Pancreas (tissue), 10 donors: ENCODE measurements around the gene BANK1. TPM values are rescaled to one million over a fixed set of nuclear protein-coding genes. Genes with fewer than 3 reads are reported as not detected.

Source experiments
- ATAC-seq, 4 donors: fragments of 200-7000 bp; cut with Tn5 transposase; one replicate each; pipeline versions ENCODE4 v1.8.0 to v1.9.1; 2020; ENCODE audit warnings: mild to moderate bottlenecking in 4 of 4, moderate library complexity in 4 of 4
- DNase-seq, 6 donors: peaks; one replicate each; pipeline ENCODE4 v3.0.0-alpha.2; 2020
- FAIRE-seq: peaks from 2 replicates; lab custom pipeline; 2012; peaks lifted over from hg19 to GRCh38; lab: Jason Lieb, UNC
- H3K27ac ChIP-seq, 4 donors: fragments of 200-600 bp; sonication (generic); 1 replicate in 3 of 4; 2 replicates in 1 of 4; pipeline versions ENCODE4 v1.5.0 to v1.8.0; 2020
- H3K27me3 ChIP-seq, 4 donors: fragments of 200-600 bp; one replicate each; pipeline ENCODE4 v1.8.0; 2021
- H3K36me3 ChIP-seq, 3 donors: fragments of 200-600 bp; sonication (generic) in 1 of 3; one replicate each; pipeline versions ENCODE4 v1.5.0 to v1.8.0; 2020 to 2021
- H3K4me1 ChIP-seq, 3 donors: fragments of 200-600 bp; one replicate each; pipeline ENCODE4 v1.8.0; 2021
- H3K4me3 ChIP-seq, 4 donors: fragments of 200-600 bp; sonication (generic) in 2 of 4; one replicate each; pipeline versions ENCODE4 v1.5.0 to v1.8.0; 2020 to 2021
- H3K9me3 ChIP-seq, 4 donors: fragments of 200-600 bp; one replicate each; pipeline ENCODE4 v1.8.0; 2021
- CTCF ChIP-seq, 4 donors: fragments of 200-600 bp; sonication (generic) in 3 of 4; IDR thresholded peaks; one replicate each; pipeline versions ENCODE4 v1.5.0 to v1.8.0; 2021; ENCODE audit warnings: antibody characterized with exemption in 4 of 4
- WGBS, 2 donors: extraction: QIAGEN DNeasy Blood & Tissue Kit; methylation state at CpG; one replicate each; pipeline ENCODE4 v1.1.7; 2013; 5-methylcytosine and 5-hydroxymethylcytosine counted together
- intact Hi-C, 3 donors: fragments of 100-400 bp; cut with DNase I; formaldehyde crosslinking; loops; one replicate each; pipeline versions ENCODE4 v1.11.1 to v1.14.2; 2022
- polyA plus RNA-seq, 2 donors: library from polyadenylated mRNA; stranded (reverse); fragments of 200-250 nt; gene quantifications; one replicate each; pipeline ENCODE4 v1.2.3, GENCODE V29; 2013
- total RNA-seq, 6 donors: library from RNA; stranded (reverse); fragmentation: NEBNext Ultra II Directional in 4 of 6; extraction: Animal tissue kit (Norgen Biotek cat#: 25700) in 4 of 6; gene quantifications; one replicate each; pipeline versions ENCODE4 v1.2.1 to v1.2.4, GENCODE V29; 2021 to 2023
- donor health status: healthy with polysubstance abuse.
- donor health status: DM: no; HTN: no; CAD: no; lungs with moderate emphysema.
- donor health status: DM: no; HTN: no; CAD: no.
- donor health status: control.
- donor health status: control.
- donor health status: Bipolar disorder and iron deficiency.
- donor health status: DM: yes; HTN: yes; CAD: no.
- donor health status: DM: no; HTN: no; CAD: no.
- donor health status: DM: no; HTN: no; CAD: no.
- donor health status: DM: yes; HTN: yes; CAD: no.

The BANK1 gene
- total RNA-seq (1 to 10 TPM in 2 of 6 donors, under 1 TPM in 4; 0.13 to 1.1 (median 0.34) TPM), polyA plus RNA-seq (1 to 10 TPM in 1 of 2 donors, under 1 TPM in 1; 0.57 to 2.0 TPM)

- no peaks in the 10 kb centered on the region for H3K4me1 ChIP-seq
- 6 to 9% methylated on average over 43 to 44 of the region's 44 CpGs for WGBS, 2 donors
- no peaks in the 10 kb centered on the region for H3K9me3 ChIP-seq
- peak within 1 kb of the TSS in 2 of 4 donors; percentile 14 to 33 for H3K27ac ChIP-seq
- H3K36me3 ChIP-seq, result no peaks in the 10 kb centered on the region
- TF ChIP-seq CTCF (IDR thresholded peaks at IDR 0.05), result no peak
- intact Hi-C loops, result no loop called here
- DNase-seq, result peak; percentile 8 to 75 (median 42)
- no peak for FAIRE-seq
- peak; percentile 79 to 94 (median 91) for ATAC-seq
- H3K27me3 ChIP-seq, result no peaks in the 10 kb centered on the region
- peak within 1 kb of the TSS; percentile 42 to 50 (median 48) for H3K4me3 ChIP-seq
Measured at GRCh38 chr4:101790521-101791181, at the start of gene BANK1. TSS of gene BANK1 (plus strand) at chr4:101790730. CDS start at chr4:101790881, 151 bp downstream.

- no peak for TF ChIP-seq CTCF (IDR thresholded peaks at IDR 0.05)
- DNase-seq, result no peak
- Histone ChIP-seq H3K27ac (no peak overlapping the region), H3K4me1 (no peaks in the 10 kb centered on the region), H3K36me3 (no peaks in the 10 kb centered on the region), H3K27me3 (no peaks in the 10 kb centered on the region), H3K9me3 (no peaks in the 10 kb centered on the region), H3K4me3 (no peak overlapping the region)
- WGBS, 2 donors, result 49 to 54% methylated on average over 2 of the region's 2 CpGs
- intact Hi-C loops, result no loop called here
- ATAC-seq, result no peak
- no peak for FAIRE-seq
Measured at GRCh38 chr4:101753721-101754120, 36.8 kb upstream of the BANK1 start.

GRCh38 chr4:101756181-101756580 is 34.3 kb upstream of the BANK1 start:
- ATAC-seq (no peak), DNase-seq (no peak), FAIRE-seq (no peak)
- Histone ChIP-seq H3K4me3 (no peak overlapping the region), H3K36me3 (no peaks in the 10 kb centered on the region), H3K27ac (no peak overlapping the region), H3K27me3 (no peaks in the 10 kb centered on the region), H3K9me3 (no peaks in the 10 kb centered on the region), H3K4me1 (no peaks in the 10 kb centered on the region)
- TF ChIP-seq CTCF (IDR thresholded peaks at IDR 0.05), result no peak
- intact Hi-C loops, result no loop called here
- WGBS, 2 donors, result 16 to 24% methylated on average over 2 of the region's 2 CpGs

GRCh38 chr4:101761405-101761804 is 29.1 kb upstream of the BANK1 start:
- intact Hi-C loops, result no loop called here
- no peak for DNase-seq
- FAIRE-seq, result no peak
- no peaks in the 10 kb centered on the region for H3K27me3 ChIP-seq
- H3K27ac ChIP-seq, result no peak overlapping the region
- TF ChIP-seq CTCF (IDR thresholded peaks at IDR 0.05), result no peak
- 36 to 54% methylated on average over 1 of the region's 1 CpG for WGBS, 2 donors
- no peaks in the 10 kb centered on the region for H3K4me1 ChIP-seq
- ATAC-seq, result no peak
- H3K36me3 ChIP-seq, result no peaks in the 10 kb centered on the region
- no peak overlapping the region for H3K4me3 ChIP-seq
- H3K9me3 ChIP-seq, result no peaks in the 10 kb centered on the region

- no peak overlapping the region for H3K27ac ChIP-seq
- FAIRE-seq, result no peak
- WGBS, 2 donors, result 47 to 59% methylated on average over 2 of the region's 2 CpGs
Measured at GRCh38 chr4:101762025-101762424, 28.5 kb upstream of the BANK1 start.

More at GRCh38 chr4:101762025-101762424, 28.5 kb upstream of the BANK1 start:
- ATAC-seq, result no peak
- H3K27me3 ChIP-seq, result no peaks in the 10 kb centered on the region
- no peaks in the 10 kb centered on the region for H3K4me1 ChIP-seq
- intact Hi-C loops, result no loop called here
- no peak for DNase-seq
- TF ChIP-seq CTCF (IDR thresholded peaks at IDR 0.05), result no peak
- no peaks in the 10 kb centered on the region for H3K36me3 ChIP-seq
- H3K4me3 ChIP-seq, result no peak overlapping the region
- no peaks in the 10 kb centered on the region for H3K9me3 ChIP-seq
